ENCODE results near the gene PDCD6IP. TPM values are rescaled to one million over a fixed set of nuclear protein-coding genes. Genes with fewer than 3 reads are reported as not detected.

The PDCD6IP gene
- total RNA-seq, 1 experiment from 2014 or later, result 205 TPM

DNA sequence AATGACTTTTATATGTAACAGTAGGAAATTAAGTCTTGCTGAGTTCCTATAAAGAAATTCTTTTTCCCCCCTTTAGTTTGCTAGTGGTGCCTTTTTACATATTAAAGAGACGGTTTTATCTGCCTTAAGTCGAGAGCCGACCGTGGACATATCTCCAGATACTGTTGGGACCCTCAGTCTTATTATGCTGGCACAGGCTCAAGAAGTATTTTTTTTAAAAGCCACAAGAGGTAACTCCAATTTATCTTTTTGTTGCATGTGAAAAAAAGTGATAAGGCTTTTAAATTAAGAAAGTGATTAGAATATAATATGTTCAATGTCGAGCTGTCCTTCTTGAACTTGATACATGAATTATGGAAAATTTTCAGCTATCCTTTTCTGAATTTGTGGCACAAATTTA is 26.7 kb downstream of the PDCD6IP start:
- no peak overlapping the region for H3K27ac ChIP-seq (ENCODE audit: low read length)
- ChIA-PET CTCF (no interaction called here), POLR2A (no interaction called here)
- in situ Hi-C loops (cut with HindIII; ENCODE audit: low pct_unique_long_range_greater_than_20kb, low sequenced_read_pairs) (no loop called here), intact Hi-C loops (cut with micrococcal nuclease; ENCODE audit: unreplicated experiment) (no loop called here)
- no peak for ATAC-seq
- H3K27me3 ChIP-seq (ENCODE audit: control insufficient read depth, insufficient read depth, low read length), result no peaks in the 10 kb centered on the region
- H3K4me1 ChIP-seq (ENCODE audit: control insufficient read depth, insufficient read depth, low read length), result no peaks in the 10 kb centered on the region
- no peaks in the 10 kb centered on the region for H3K9me3 ChIP-seq (ENCODE audit: control insufficient read depth, insufficient read depth, low read depth, low read length)
- no peak overlapping the region for H3K4me3 ChIP-seq (ENCODE audit: low read depth in 2 of 2, low read length in 2 of 2)
- BruUV-seq (replicated peaks), result no TSS peak
- TF ChIP-seq, protein P1, sequence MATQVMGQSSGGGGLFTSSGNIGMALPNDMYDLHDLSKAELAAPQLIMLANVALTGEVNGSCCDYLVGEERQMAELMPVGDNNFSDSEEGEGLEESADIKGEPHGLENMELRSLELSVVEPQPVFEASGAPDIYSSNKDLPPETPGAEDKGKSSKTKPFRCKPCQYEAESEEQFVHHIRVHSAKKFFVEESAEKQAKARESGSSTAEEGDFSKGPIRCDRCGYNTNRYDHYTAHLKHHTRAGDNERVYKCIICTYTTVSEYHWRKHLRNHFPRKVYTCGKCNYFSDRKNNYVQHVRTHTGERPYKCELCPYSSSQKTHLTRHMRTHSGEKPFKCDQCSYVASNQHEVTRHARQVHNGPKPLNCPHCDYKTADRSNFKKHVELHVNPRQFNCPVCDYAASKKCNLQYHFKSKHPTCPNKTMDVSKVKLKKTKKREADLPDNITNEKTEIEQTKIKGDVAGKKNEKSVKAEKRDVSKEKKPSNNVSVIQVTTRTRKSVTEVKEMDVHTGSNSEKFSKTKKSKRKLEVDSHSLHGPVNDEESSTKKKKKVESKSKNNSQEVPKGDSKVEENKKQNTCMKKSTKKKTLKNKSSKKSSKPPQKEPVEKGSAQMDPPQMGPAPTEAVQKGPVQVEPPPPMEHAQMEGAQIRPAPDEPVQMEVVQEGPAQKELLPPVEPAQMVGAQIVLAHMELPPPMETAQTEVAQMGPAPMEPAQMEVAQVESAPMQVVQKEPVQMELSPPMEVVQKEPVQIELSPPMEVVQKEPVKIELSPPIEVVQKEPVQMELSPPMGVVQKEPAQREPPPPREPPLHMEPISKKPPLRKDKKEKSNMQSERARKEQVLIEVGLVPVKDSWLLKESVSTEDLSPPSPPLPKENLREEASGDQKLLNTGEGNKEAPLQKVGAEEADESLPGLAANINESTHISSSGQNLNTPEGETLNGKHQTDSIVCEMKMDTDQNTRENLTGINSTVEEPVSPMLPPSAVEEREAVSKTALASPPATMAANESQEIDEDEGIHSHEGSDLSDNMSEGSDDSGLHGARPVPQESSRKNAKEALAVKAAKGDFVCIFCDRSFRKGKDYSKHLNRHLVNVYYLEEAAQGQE (IDR thresholded peaks at IDR 0.05; ENCODE audit: insufficient read depth in 1 of 2, low read depth in 2 of 2, low read length in 1 of 2), result no peak
- TF ChIP-seq, protein P2, sequence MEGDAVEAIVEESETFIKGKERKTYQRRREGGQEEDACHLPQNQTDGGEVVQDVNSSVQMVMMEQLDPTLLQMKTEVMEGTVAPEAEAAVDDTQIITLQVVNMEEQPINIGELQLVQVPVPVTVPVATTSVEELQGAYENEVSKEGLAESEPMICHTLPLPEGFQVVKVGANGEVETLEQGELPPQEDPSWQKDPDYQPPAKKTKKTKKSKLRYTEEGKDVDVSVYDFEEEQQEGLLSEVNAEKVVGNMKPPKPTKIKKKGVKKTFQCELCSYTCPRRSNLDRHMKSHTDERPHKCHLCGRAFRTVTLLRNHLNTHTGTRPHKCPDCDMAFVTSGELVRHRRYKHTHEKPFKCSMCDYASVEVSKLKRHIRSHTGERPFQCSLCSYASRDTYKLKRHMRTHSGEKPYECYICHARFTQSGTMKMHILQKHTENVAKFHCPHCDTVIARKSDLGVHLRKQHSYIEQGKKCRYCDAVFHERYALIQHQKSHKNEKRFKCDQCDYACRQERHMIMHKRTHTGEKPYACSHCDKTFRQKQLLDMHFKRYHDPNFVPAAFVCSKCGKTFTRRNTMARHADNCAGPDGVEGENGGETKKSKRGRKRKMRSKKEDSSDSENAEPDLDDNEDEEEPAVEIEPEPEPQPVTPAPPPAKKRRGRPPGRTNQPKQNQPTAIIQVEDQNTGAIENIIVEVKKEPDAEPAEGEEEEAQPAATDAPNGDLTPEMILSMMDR (IDR thresholded peaks at IDR 0.05), result no peak
- TF ChIP-seq SIN3A (IDR thresholded peaks at IDR 0.05; ENCODE audit: borderline replicate concordance, insufficient read depth, low read depth, low read length) (no peak), TCF7L2 (IDR thresholded peaks at IDR 0.05; ENCODE audit: low read depth, low read length) (no peak), POLR2AphosphoS5 (IDR thresholded peaks at IDR 0.05; ENCODE audit: low read depth, low read length) (no peak)
- peaks cover 10% of the 10 kb centered on the region for H3K36me3 ChIP-seq (ENCODE audit: control insufficient read depth, insufficient read depth, low read length)
- DNase-seq (ENCODE audit: low read depth, low spot score), result no peak

DNA sequence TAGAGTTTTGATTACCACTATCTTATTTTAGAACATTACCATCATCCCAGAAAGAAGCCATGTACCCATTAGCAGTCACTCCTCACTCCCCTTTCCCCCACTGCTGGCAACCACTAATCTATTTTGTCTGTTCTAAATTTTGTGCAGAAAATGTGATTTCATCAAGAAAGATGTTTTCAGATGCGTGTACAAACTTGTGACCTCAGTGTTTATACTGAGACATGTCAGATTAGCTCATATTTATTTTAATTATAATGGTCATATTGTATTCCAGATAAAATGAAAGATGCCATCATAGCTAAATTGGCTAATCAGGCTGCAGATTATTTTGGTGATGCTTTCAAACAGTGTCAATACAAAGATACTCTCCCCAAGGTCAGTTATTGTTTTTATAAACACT is 27.8 kb downstream of the PDCD6IP start:
- Histone ChIP-seq H3K27me3 (ENCODE audit: control insufficient read depth, insufficient read depth, low read length) (no peaks in the 10 kb centered on the region), H3K4me1 (ENCODE audit: control insufficient read depth, insufficient read depth, low read length) (no peaks in the 10 kb centered on the region), H3K36me3 (ENCODE audit: control insufficient read depth, insufficient read depth, low read length) (peaks cover 10% of the 10 kb centered on the region), H3K27ac (ENCODE audit: low read length) (no peak overlapping the region), H3K9me3 (ENCODE audit: control insufficient read depth, insufficient read depth, low read depth, low read length) (no peaks in the 10 kb centered on the region), H3K4me3 (ENCODE audit: low read depth in 2 of 2, low read length in 2 of 2) (no peak overlapping the region)
- in situ Hi-C loops (cut with HindIII; ENCODE audit: low pct_unique_long_range_greater_than_20kb, low sequenced_read_pairs) (no loop called here), intact Hi-C loops (cut with micrococcal nuclease; ENCODE audit: unreplicated experiment) (no loop called here)
- ATAC-seq, result no peak
- ChIA-PET POLR2A (no interaction called here), CTCF (no interaction called here)
- no TSS peak for BruUV-seq (replicated peaks)
- no peak for DNase-seq (ENCODE audit: low read depth, low spot score)
- TF ChIP-seq TCF7L2 (IDR thresholded peaks at IDR 0.05; ENCODE audit: low read depth, low read length), result no peak
- TF ChIP-seq, protein P2 (IDR thresholded peaks at IDR 0.05), result no peak
- no peak for TF ChIP-seq SIN3A (IDR thresholded peaks at IDR 0.05; ENCODE audit: borderline replicate concordance, insufficient read depth, low read depth, low read length)
- TF ChIP-seq, protein P1 (IDR thresholded peaks at IDR 0.05; ENCODE audit: insufficient read depth in 1 of 2, low read depth in 2 of 2, low read length in 1 of 2), result no peak
- TF ChIP-seq POLR2AphosphoS5 (IDR thresholded peaks at IDR 0.05; ENCODE audit: low read depth, low read length), result no peak
